Measurements from ENCODE around the gene TOP1.

Gene TOP1

DNA sequence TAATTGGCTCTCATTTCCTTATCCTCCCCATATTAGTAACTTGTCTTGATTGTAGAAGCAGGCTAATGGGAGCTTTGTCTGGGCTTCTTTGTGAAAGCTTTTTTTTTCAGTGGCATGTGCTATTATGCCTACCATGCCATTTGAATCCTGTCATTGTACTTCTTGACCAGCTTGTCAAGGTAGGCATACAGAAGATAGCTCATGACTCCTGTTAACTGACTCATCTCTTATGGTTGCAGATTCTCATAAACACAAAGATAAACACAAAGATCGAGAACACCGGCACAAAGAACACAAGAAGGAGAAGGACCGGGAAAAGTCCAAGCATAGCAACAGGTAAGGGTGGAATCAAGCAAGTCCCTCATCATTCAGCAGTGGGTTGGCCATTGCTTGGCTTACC is 32.5 kb downstream of the TOP1 start:
- no peak for DNase-seq (ENCODE audit: low read depth, low spot score)
- Histone ChIP-seq H3K9me3 (ENCODE audit: insufficient read depth, low read length) (no peaks in the 10 kb centered on the region), H3K9ac (ENCODE audit: insufficient read length, low read depth) (no peak overlapping the region), H3K4me3 (ENCODE audit: insufficient read length, low read depth) (no peak overlapping the region), H3K27me3 (ENCODE audit: insufficient read depth, insufficient read length) (no peaks in the 10 kb centered on the region), H3K4me1 (ENCODE audit: insufficient read depth, insufficient read length) (no peaks in the 10 kb centered on the region), H3K36me3 (ENCODE audit: insufficient read depth, insufficient read length, low read length) (peaks cover 42% of the 10 kb centered on the region)
- TF ChIP-seq SUZ12 (IDR thresholded peaks at IDR 0.05; ENCODE audit: extremely low read depth, insufficient read depth, insufficient read length) (no peak), YY1 (IDR thresholded peaks at IDR 0.05; ENCODE audit: insufficient read depth, insufficient read length) (no peak)

DNA sequence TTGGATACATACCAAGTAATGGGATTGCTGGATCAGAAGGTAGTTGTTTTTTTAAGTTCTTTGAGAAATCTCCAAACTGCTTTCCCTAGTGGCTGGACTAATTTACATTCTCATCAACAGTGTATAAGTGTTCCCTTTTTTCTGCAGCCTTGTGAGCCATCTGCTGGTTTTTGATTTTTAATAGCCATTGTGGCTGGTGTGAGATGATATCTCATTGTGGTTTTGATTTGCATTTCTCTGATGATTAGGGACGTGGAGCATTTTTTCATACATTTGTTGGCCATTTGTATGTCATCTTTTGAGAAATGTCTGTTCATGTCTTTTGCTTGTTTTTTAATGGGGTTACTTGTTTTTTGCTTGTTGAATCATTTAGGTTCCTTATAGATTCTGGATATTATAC is 34.8 kb downstream of the TOP1 start:
- no peaks in the 10 kb centered on the region for H3K9me3 ChIP-seq (ENCODE audit: insufficient read depth, low read length)
- no peak overlapping the region for H3K4me3 ChIP-seq (ENCODE audit: insufficient read length, low read depth)
- H3K9ac ChIP-seq (ENCODE audit: insufficient read length, low read depth), result no peak overlapping the region
- peaks cover 59% of the 10 kb centered on the region for H3K36me3 ChIP-seq (ENCODE audit: insufficient read depth, insufficient read length, low read length)
- H3K4me1 ChIP-seq (ENCODE audit: insufficient read depth, insufficient read length), result no peaks in the 10 kb centered on the region
- DNase-seq (ENCODE audit: low read depth, low spot score), result no peak
- TF ChIP-seq ZNF274 (IDR thresholded peaks at IDR 0.05; ENCODE audit: low read depth, low read length) (no peak), SUZ12 (IDR thresholded peaks at IDR 0.05; ENCODE audit: extremely low read depth, insufficient read depth, insufficient read length) (no peak), YY1 (IDR thresholded peaks at IDR 0.05; ENCODE audit: insufficient read depth, insufficient read length) (no peak)
- no peaks in the 10 kb centered on the region for H3K27me3 ChIP-seq (ENCODE audit: insufficient read depth, insufficient read length)

DNA sequence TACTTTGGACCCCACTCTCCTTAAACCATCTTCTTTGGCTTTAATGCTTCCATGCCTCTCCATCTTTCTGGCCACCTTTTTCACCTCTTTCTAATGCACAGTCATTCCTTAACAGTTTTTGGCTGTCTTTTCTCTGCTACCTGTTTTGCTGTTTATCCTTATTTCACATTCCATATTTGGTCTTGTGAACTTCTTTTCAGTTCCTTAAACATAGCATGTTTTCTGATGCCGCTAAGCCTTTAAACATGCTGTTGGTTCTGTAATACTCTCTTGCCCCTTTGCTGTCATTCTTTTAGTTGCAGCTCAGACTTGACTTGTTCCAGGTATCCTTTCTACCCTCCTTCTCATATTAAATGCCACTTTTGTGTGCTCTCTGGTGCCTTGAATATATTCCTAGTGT is 35.8 kb downstream of the TOP1 start:
- no peak overlapping the region for H3K4me3 ChIP-seq (ENCODE audit: insufficient read length, low read depth)
- no peaks in the 10 kb centered on the region for H3K9me3 ChIP-seq (ENCODE audit: insufficient read depth, low read length)
- no peak overlapping the region for H3K9ac ChIP-seq (ENCODE audit: insufficient read length, low read depth)
- H3K27me3 ChIP-seq (ENCODE audit: insufficient read depth, insufficient read length), result no peaks in the 10 kb centered on the region
- DNase-seq (ENCODE audit: low read depth, low spot score), result no peak
- TF ChIP-seq SUZ12 (IDR thresholded peaks at IDR 0.05; ENCODE audit: extremely low read depth, insufficient read depth, insufficient read length) (no peak), YY1 (IDR thresholded peaks at IDR 0.05; ENCODE audit: insufficient read depth, insufficient read length) (no peak), ZNF274 (IDR thresholded peaks at IDR 0.05; ENCODE audit: low read depth, low read length) (no peak)
- peaks cover 62% of the 10 kb centered on the region for H3K36me3 ChIP-seq (ENCODE audit: insufficient read depth, insufficient read length, low read length)
- H3K4me1 ChIP-seq (ENCODE audit: insufficient read depth, insufficient read length), result no peaks in the 10 kb centered on the region

DNA sequence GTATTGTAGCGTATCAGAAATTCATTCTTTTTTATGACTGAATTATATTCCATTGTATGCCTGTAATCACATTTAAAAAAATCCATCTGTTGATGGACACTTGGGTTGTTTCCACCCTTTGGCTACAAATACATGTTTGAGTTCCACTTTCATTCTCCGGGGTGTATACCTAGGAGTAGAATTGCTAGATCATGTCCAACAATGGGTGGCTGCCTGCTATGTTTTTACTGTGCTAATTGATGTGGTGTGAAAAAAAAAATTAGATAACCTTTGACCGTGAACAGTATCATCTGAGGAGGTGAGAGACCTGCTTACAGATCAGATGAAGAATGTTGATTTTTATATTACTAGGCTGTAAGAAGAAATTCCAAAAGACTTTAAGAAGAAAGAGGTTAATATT is 37.1 kb downstream of the TOP1 start:
- peaks cover 64% of the 10 kb centered on the region for H3K36me3 ChIP-seq (ENCODE audit: insufficient read depth, insufficient read length, low read length)

DNA sequence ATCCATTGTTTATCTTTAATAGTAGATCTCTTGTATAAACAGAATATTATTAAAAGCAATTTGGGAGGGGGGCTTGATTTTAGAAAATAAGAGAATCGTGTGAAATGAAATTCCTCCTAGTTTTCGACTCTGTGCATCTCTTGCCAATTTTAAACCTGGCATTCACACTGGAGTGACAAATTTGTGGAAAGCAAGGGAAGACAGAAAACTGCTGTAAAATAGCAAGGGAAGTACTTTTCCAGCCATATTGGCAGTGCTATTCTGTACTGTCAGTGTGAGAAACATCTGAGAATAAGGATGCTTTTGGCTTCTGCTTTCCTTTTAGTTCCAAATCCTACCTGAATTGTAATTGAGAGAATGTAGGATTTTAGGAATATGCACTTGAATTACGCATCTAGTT is 40.2 kb downstream of the TOP1 start:
- TF ChIP-seq YY1 (IDR thresholded peaks at IDR 0.05; ENCODE audit: insufficient read depth, insufficient read length) (no peak), SUZ12 (IDR thresholded peaks at IDR 0.05; ENCODE audit: extremely low read depth, insufficient read depth, insufficient read length) (no peak), ZNF274 (IDR thresholded peaks at IDR 0.05; ENCODE audit: low read depth, low read length) (no peak)
- Histone ChIP-seq H3K4me3 (ENCODE audit: insufficient read length, low read depth) (no peak overlapping the region), H3K36me3 (ENCODE audit: insufficient read depth, insufficient read length, low read length) (peaks cover 37% of the 10 kb centered on the region), H3K9ac (ENCODE audit: insufficient read length, low read depth) (no peak overlapping the region), H3K9me3 (ENCODE audit: insufficient read depth, low read length) (no peaks in the 10 kb centered on the region), H3K4me1 (ENCODE audit: insufficient read depth, insufficient read length) (peaks cover 2% of the 10 kb centered on the region), H3K27me3 (ENCODE audit: insufficient read depth, insufficient read length) (no peaks in the 10 kb centered on the region)
- DNase-seq (ENCODE audit: low read depth, low spot score), result no peak

More for the DNA sequence above, 37.1 kb downstream of the TOP1 start:
- Histone ChIP-seq H3K27me3 (ENCODE audit: insufficient read depth, insufficient read length) (no peaks in the 10 kb centered on the region), H3K9ac (ENCODE audit: insufficient read length, low read depth) (no peak overlapping the region), H3K9me3 (ENCODE audit: insufficient read depth, low read length) (no peaks in the 10 kb centered on the region), H3K4me1 (ENCODE audit: insufficient read depth, insufficient read length) (peaks cover 2% of the 10 kb centered on the region), H3K4me3 (ENCODE audit: insufficient read length, low read depth) (no peak overlapping the region)
- DNase-seq (ENCODE audit: low read depth, low spot score), result no peak
- no peak for TF ChIP-seq SUZ12 (IDR thresholded peaks at IDR 0.05; ENCODE audit: extremely low read depth, insufficient read depth, insufficient read length)
- no peak for TF ChIP-seq ZNF274 (IDR thresholded peaks at IDR 0.05; ENCODE audit: low read depth, low read length)
- no peak for TF ChIP-seq YY1 (IDR thresholded peaks at IDR 0.05; ENCODE audit: insufficient read depth, insufficient read length)

DNA sequence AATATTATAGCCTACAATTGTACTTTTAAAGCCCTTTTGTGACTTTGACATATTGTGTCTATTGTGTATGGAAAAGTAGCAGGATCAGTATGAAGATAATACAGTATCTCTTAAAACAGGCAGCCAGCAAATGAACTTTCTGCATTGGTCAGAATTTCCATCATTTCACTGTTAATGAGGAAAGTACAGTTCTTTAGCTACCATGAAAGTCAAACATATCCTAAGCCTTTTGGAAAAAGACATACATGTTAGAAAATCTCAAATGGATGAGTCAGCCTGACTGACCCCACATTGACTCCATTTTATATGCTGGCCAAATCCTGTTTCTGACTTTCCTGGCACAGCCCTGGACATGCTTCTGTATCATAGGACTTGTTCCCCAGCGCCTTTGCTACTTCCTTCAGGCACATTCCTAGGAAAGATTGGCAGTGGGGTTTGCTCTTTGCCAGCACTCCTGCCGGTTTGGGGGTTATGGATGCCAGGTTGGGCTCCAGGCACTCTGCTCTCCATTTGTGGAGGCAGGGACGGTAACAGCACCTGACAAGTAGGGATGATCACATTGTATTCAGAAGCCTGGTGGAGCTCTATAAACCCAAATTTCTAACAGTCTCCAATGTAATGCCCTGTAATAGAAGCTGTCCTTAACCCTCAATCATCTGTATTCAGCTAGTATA is 43.7 kb downstream of the TOP1 start:
- Histone ChIP-seq H3K36me3 (ENCODE audit: insufficient read depth, insufficient read length, low read length) (peaks cover 36% of the 10 kb centered on the region), H3K9me3 (ENCODE audit: insufficient read depth, low read length) (no peaks in the 10 kb centered on the region), H3K4me1 (ENCODE audit: insufficient read depth, insufficient read length) (peaks cover 2% of the 10 kb centered on the region), H3K27me3 (ENCODE audit: insufficient read depth, insufficient read length) (no peaks in the 10 kb centered on the region), H3K4me3 (ENCODE audit: insufficient read length, low read depth) (no peak overlapping the region), H3K9ac (ENCODE audit: insufficient read length, low read depth) (no peak overlapping the region)
- TF ChIP-seq SUZ12 (IDR thresholded peaks at IDR 0.05; ENCODE audit: extremely low read depth, insufficient read depth, insufficient read length) (no peak), ZNF274 (IDR thresholded peaks at IDR 0.05; ENCODE audit: low read depth, low read length) (no peak), YY1 (IDR thresholded peaks at IDR 0.05; ENCODE audit: insufficient read depth, insufficient read length) (no peak)
- DNase-seq (ENCODE audit: low read depth, low spot score), result no peak

DNA sequence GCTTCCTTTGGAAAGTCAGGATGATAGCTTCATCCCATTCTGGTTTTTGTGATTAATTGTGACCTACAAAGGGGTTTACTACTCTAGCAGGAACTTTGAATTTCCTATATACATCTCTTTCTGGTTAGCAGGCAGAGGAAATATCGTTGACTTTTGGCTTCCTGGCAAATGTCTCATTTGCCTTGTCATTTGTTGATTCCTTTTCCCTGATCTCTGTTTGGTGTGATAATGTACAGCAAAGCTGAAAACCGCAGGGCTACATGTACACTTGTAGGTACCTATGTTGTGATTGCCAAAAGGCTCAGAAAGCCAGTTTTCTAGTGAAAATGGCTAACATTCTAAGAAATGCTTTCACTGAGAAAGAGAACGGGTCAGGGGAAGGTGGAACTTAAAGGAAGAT is 44.3 kb downstream of the TOP1 start:
- no peak for DNase-seq (ENCODE audit: low read depth, low spot score)
- TF ChIP-seq SUZ12 (IDR thresholded peaks at IDR 0.05; ENCODE audit: extremely low read depth, insufficient read depth, insufficient read length), result no peak
- no peak for TF ChIP-seq ZNF274 (IDR thresholded peaks at IDR 0.05; ENCODE audit: low read depth, low read length)
- no peak for TF ChIP-seq YY1 (IDR thresholded peaks at IDR 0.05; ENCODE audit: insufficient read depth, insufficient read length)
- H3K4me3 ChIP-seq (ENCODE audit: insufficient read length, low read depth), result no peak overlapping the region
- no peak overlapping the region for H3K9ac ChIP-seq (ENCODE audit: insufficient read length, low read depth)
- peaks cover 35% of the 10 kb centered on the region for H3K36me3 ChIP-seq (ENCODE audit: insufficient read depth, insufficient read length, low read length)
- H3K9me3 ChIP-seq (ENCODE audit: insufficient read depth, low read length), result no peaks in the 10 kb centered on the region
- H3K4me1 ChIP-seq (ENCODE audit: insufficient read depth, insufficient read length), result peaks cover 2% of the 10 kb centered on the region
- no peaks in the 10 kb centered on the region for H3K27me3 ChIP-seq (ENCODE audit: insufficient read depth, insufficient read length)
